Right lung (tissue), 5 donors: ENCODE data around the gene SERPINF2. TPM values are rescaled to one million over a fixed set of nuclear protein-coding genes. Genes with fewer than 3 reads are reported as not detected.
"Not testable (repeated sequence)": the region's sequence is repeated elsewhere in the genome, so short reads cannot be mapped to it uniquely, and the experiment has no call there.

Source experiments
- DNase-seq, 2 donors: peaks; one replicate each; pipeline ENCODE4 v3.0.0-alpha.2; 2013
- polyA plus RNA-seq, 5 donors: library from polyadenylated mRNA; unstranded; fragments of 120-200 nt; gene quantifications; one replicate each; pipeline versions ENCODE4 v1.2.1 to v1.2.3, GENCODE V29; 2013; ENCODE audit warnings: inconsistent platforms in 1 of 5, low replicate concordance in 1 of 5; ENCODE audit not compliant: insufficient read length in 5 of 5, insufficient read depth in 1 of 5

Gene SERPINF2
- polyA plus RNA-seq, 5 donors: 2.5 to 6.0 (median 3.5) TPM

DNA sequence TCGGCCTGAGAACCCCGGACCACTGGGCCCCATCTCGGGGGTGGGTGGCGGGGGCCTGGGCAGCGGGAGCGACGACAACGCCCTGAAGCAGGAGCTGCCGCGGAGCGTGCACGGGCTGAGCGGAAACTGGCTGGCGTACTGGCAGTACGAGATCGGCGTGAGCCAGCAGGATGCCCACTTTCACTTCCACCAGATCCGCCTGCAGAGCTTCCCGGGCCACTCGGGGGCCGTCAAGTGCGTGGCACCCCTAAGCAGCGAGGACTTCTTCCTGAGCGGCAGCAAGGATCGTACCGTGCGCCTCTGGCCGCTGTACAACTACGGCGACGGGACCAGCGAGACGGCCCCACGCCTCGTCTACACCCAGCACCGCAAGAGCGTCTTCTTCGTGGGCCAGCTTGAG, 8.9 kb upstream of the SERPINF2 start:
- DNase-seq: no peak

DNA sequence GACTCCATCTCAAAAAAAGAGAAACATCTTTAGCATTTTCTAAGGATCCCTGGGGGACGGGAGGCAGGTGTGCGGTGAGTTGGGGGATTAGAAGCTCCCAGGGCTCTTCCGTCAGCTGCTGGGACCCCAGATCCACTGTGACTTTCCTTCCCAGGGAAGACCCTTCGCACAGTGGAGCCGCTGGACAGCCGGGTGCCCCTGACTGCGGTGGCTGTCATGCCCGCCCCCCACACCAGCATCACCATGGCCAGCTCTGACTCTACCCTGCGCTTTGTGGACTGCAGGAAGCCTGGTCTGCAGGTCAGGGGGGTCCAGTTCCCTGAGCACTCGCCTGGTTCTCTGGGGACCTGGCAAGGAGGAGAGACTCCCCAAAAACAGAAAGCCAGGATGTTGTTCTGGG, 7.3 kb upstream of the SERPINF2 start:
- no peak for DNase-seq

- DNase-seq: no peak
Measured at GRCh38 chr17:1735834-1736347, 6.8 kb upstream of the SERPINF2 start.

- no peak for DNase-seq
Measured at GRCh38 chr17:1736348-1737281, 6.1 kb upstream of the SERPINF2 start.

DNA sequence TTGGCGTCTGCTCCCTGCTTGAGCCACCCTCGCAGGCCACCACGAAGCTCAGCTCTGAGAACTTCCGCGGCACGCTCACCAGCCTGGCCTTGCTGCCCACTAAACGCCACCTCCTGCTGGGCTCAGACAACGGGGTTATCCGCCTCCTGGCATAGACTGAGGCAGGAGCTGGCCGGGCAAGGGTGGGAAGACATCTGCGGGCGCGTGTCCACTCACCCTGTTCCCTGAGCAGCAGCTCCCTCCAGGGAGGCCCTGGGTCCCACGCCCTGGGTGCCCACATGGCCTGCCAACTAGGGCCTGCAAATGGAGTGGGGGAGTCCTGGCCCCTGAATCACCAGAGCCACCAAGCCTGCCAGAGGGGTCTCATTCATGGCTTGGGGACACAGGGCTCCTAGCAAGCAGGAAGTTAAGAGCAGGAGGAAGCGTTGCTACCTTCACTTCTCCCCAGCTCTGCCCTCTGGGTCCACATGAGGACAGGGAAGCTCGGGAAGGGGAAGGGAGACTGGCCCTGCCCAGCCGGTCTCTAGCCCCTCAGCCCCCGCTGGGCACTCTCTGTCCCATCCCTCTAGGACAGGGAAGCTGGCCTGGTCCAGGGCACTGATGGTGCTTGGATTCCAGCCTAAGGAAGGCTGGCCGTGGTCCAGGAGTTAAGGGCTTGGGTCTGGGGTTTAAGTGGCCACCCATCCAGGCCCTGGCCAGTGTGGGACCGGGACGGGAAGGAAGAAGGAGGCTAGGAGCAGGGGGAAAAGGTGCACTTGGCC, 5.0 kb upstream of the SERPINF2 start:
- DNase-seq: no peak

GRCh38 chr17:1741899-1742298, 772 bp upstream of the SERPINF2 start:
- not testable (repeated sequence) for DNase-seq

GRCh38 chr17:1743088-1743439, 393 bp downstream of the SERPINF2 start:
- DNase-seq: no peak

GRCh38 chr17:1744551-1745512, 2.2 kb downstream of the SERPINF2 start:
- no peak for DNase-seq

DNA sequence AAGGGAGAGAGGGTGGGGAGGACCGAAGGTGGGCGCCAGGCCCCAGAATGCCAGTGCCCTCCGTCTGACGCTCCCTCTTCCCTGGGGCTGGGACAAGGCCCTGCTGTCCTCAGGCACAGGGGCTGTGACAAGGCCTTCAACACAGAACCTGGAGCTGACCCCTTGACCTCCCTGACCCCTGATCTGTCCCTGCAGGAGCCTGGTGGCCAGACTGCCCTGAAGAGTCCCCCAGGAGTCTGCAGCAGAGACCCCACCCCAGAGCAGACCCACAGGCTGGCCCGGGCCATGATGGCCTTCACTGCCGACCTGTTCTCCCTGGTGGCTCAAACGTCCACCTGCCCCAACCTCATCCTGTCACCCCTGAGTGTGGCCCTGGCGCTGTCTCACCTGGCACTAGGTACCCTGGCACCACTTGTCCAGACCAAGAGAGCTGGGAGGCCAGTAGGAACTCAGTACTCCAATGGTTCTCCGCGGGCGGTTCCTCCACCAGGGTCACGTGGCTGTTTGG, 2.9 kb downstream of the SERPINF2 start:
- no peak for DNase-seq

DNA sequence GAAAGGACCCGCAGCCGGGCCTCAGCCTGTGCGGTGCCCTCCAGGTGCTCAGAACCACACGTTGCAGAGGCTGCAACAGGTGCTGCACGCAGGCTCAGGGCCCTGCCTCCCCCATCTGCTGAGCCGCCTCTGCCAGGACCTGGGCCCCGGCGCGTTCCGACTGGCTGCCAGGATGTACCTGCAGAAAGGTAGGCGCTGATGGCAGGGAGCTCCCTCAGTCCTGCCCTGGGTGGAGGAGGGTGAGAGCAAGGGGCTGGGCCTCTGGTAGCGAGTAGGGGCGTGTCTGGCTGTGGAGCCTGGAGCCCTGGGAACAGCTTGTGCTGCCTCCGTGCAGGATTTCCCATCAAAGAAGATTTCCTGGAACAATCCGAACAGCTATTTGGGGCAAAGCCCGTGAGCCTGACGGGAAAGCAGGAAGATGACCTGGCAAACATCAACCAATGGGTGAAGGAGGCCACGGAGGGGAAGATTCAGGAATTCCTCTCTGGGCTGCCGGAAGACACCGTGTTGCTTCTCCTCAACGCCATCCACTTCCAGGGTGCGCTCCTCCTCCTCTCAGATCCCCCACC, 4.4 kb downstream of the SERPINF2 start:
- no peak for DNase-seq

- no peak for DNase-seq
Measured at GRCh38 chr17:1750628-1751027, 8.0 kb downstream of the SERPINF2 start.

GRCh38 chr17:1752425-1753262, 10.0 kb downstream of the SERPINF2 start:
- no peak for DNase-seq

DNA sequence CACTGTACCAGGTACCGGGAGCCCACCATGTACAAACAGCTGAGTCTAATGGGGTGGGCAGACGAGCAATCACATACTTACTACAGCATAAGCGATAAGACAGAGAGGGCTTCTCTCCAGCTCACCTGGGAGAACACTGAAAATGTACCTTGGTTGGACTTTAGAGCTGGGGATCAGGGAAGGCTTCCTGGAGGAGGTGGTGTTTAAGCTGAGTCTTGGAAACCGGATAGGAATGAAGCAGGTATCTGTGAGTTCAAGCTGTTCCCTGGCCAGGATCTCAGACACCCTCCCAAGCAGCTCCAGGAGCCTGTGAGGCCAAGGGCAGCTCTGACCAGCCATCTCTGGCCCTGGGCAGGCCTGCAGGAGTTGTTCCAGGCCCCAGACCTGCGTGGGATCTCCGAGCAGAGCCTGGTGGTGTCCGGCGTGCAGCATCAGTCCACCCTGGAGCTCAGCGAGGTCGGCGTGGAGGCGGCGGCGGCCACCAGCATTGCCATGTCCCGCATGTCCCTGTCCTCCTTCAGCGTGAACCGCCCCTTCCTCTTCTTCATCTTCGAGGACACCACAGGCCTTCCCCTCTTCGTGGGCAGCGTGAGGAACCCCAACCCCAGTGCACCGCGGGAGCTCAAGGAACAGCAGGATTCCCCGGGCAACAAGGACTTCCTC, 11.2 kb downstream of the SERPINF2 start:
- DNase-seq: no peak

DNA sequence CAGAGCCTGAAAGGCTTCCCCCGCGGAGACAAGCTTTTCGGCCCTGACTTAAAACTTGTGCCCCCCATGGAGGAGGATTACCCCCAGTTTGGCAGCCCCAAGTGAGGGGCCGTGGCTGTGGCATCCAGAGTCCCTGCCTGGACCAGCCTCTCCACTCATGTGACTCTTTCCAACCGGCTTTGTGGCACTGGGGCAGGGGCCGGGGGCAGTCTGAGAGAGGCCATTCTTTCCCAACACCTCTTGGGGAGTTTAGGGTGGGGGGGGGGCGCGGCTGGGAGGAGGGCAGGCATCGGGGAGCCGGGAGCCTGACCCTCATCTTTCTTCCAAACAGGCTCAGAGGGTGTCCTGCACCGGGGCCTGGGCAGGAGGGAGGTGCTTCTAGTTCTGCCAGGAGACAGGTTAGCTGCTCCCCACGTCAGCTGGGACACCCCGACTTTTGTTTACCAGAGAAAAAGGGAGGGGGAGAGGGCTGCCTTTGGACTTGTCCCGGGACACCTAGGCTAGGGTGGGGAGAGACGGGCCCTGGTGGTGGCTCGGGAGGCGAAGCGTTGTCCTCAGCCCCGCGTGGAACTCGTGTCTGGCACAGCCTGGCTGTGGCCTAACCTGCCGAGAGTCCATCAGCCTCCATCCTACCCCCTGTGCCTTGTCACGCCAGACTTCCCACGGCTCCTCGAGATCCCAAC, 11.9 kb downstream of the SERPINF2 start:
- DNase-seq: no peak

- no peak for DNase-seq
Measured at GRCh38 chr17:1755252-1755826, 12.7 kb downstream of the SERPINF2 start.

DNA sequence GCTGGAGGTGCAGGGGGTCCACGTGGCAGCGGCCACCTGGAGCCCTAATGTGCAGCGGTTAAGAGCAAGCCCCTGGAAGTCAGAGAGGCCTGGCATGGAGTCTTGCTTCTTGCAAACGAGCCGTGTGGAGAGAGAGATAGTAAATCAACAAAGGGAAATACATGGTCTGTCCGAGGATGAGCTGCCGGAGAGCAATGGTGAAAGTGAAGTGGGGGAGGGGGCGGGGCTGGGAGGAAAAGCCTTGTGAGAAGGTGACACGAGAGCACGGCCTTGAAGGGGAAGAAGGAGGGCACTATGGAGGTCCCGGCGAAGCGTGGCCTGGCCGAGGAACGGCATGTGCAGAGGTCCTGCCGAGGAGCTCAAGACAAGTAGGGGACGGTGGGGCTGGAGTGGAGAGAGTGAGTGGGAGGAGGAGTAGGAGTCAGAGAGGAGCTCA, 13.2 kb downstream of the SERPINF2 start:
- DNase-seq: no peak

- DNase-seq: no peak
Measured at GRCh38 chr17:1758807-1759206, 16.1 kb downstream of the SERPINF2 start.

- DNase-seq: no peak
Measured at GRCh38 chr17:1759529-1759928, 16.9 kb downstream of the SERPINF2 start.
